GM18517 (cell line): Measurements from ENCODE around the gene FASTKD3.

Experiments used
- ATAC-seq: cut with Tn5 transposase; IDR thresholded peaks from one replicate; pipeline ENCODE4 v1.9.1; 2021; ENCODE audit warnings: mild to moderate bottlenecking, moderate library complexity; ENCODE audit not compliant: unreplicated experiment

Gene FASTKD3

DNA sequence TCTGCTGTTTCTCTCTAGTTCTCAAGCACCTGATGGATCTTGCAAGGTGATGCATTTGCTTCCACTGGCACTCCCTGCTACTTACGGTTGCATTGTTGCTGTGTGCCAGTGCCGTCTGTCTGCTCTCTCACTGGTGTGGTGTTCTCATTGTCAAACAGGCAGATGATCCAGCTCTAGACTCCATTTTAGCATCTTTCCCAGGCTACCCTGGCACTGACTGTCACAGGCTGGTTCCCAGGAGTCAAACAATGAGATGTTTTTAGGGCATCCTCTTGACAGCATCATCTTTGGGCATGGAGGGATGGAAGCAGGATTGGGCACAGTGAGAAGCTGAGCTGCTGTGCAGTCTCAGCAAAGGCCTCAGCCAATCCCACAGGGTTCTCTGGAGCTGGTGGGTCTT, 13.0 kb upstream of the FASTKD3 start:
- no peak for ATAC-seq

GRCh38 chr5:7881091-7881490, 12.3 kb upstream of the FASTKD3 start:
- no peak for ATAC-seq

DNA sequence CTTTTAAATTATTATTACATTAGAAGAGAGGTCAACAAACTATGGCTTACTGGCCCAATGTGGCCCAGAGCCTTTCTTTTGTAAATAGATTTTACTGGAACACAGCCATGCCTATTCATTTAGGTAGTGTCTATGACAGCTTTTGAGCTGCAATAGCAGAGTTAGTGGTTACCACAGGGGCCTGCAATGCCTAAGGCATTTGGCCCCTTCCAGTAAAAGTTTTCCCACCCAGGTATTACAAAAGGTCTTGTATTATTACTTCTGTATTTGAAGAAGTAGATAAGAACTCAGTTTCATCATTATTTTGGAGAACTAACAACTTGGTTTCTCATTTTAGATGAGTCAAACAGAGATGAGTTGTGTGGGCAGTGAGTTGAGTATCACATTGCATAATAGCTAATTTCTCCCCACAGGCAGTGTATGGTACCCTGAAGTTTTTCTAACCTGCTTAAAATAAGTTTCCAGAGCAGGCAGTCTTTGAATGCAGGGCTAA, 9.6 kb upstream of the FASTKD3 start:
- peak; percentile 99 for ATAC-seq

DNA sequence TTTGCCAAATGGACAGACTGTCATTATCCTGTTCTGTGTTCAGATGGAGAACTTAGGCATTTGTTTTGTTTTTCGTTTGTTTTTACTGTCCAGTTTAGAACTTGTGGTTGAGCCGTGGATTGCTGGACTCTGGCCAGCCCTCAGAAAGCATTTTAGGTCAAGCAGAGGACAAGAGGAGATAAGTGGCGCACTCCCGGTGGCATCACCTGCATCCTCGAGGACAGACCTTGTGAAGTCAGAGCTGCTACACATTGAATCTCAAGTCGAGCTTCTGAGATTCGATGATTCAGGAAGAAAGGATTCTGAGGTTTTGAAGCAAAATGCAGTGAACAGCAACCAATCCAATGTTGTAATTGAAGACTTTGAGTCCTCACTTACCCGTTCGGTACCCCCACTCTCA, 9.0 kb upstream of the FASTKD3 start:
- ATAC-seq, result no peak

GRCh38 chr5:7876867-7877266, 8.0 kb upstream of the FASTKD3 start:
- ATAC-seq, result no peak

- no peak for ATAC-seq
Measured at GRCh38 chr5:7875151-7875550, 6.3 kb upstream of the FASTKD3 start.

DNA sequence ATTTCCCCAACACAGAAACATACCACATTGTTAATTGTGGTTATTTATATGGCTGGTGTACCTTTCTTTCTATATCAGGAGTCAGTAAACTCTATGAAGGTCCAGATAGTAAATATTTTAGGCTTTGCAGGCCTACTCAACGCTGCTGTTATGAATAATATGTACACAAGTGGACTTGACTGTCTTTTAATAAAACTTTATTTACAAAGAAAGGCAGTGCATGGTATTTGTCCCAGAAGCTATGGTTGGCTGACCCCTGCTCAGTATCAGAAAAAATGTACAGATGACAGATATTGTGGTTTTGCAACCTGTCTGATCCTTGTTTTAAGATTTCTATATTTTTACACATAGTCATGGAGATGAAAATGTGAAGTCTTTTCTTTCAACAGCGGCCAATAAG, 5.8 kb upstream of the FASTKD3 start:
- ATAC-seq, result no peak

DNA sequence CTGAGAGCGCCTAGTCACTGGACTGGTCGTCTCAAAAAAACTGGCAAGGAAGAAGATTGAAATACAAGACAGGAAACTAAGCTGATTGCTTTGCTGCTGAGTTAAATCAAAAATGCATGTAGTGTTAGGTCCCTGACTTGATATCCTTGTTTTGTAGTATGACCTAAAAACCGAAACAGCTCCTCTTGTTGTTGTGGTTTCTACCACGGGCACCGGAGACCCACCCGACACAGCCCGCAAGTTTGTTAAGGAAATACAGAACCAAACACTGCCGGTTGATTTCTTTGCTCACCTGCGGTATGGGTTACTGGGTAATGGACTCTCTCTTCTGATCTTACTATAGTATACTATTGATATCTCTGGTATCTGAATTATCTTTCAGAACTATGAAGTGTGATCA, 4.4 kb upstream of the FASTKD3 start:
- no peak for ATAC-seq

GRCh38 chr5:7872517-7873130, 3.8 kb upstream of the FASTKD3 start:
- ATAC-seq, result no peak

- peak; percentile 37 for ATAC-seq
Measured at GRCh38 chr5:7871653-7872052, 2.8 kb upstream of the FASTKD3 start.

DNA sequence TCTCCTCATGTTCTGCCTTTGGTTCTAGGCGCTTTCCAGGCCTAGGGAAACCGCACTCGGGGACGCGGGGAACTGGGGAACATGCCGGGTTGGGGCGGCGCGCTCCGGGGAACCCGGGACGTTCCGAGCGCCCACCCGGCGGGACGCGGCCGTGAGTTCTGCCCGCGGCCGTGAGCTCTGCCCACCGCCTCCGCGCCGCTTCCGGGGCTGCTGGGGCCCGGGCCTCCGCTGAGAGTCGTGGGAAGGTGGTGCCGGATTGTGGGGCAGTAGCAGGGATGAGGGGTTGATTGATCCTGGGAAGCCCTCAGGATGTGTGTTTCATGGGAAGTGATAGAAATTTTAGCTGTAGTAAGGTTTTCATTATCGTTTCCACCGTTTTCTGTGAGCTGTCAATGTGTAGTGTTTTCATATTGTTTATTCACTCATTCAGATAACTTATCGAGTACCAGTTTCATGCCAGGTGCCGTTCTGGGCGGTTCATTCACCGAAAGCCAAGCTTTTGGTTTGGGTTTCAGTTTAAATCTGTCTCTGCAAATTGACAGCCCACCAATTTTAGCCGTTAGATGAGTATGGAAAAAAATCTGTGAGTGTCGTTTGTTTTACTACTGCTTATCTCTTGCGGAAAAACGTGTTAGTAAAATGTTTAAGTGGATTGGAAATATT, 774 bp upstream of the FASTKD3 start:
- peak; percentile 34 for ATAC-seq

GRCh38 chr5:7868427-7868772, 431 bp downstream of the FASTKD3 start:
- ATAC-seq, result no peak

DNA sequence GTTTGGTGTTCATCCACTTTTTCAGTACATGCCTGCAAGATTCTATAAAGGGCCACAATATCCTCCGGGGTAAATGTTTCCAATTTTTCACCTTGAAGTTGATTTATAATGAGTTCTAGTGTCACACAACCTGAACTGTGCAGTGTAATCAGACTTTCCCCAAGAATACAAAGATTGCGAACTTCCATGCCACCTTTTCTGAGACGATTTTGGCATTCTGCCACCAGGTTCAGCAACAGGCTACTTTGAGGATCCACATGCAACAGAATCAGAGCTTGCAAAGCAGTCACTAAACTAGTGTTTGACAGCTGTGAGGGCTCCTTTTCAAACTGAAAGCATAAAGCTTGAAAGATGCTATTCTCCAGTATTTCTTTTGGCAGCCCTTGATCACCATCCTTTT, 1.6 kb downstream of the FASTKD3 start:
- ATAC-seq, result no peak

GRCh38 chr5:7866196-7866595, 2.6 kb downstream of the FASTKD3 start:
- no peak for ATAC-seq

- ATAC-seq, result no peak
Measured at GRCh38 chr5:7857926-7858632, 10.8 kb downstream of the FASTKD3 start.

DNA sequence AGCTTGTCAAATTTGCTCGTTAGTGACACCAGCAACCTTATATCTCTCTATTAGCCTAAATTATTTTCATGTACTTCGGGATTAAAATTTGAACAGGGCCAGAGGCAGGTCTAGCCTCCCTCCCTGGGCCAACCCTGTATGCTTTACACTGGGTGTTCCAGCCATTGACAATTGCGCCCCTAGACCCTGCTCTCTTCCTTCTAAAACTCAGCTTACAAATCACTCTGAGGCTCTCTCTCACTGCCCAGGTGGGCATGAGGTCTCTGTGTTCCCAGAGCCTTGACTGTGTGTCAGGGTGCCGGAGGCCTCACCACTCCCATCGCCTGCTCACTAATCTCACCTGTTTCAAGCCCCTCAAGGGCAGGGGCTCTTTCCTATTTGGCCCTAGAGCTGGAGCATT, 11.5 kb downstream of the FASTKD3 start:
- no peak for ATAC-seq

GRCh38 chr5:7856855-7857254, 12.0 kb downstream of the FASTKD3 start:
- ATAC-seq, result no peak

GRCh38 chr5:7855611-7856010, 13.2 kb downstream of the FASTKD3 start:
- ATAC-seq, result no peak

DNA sequence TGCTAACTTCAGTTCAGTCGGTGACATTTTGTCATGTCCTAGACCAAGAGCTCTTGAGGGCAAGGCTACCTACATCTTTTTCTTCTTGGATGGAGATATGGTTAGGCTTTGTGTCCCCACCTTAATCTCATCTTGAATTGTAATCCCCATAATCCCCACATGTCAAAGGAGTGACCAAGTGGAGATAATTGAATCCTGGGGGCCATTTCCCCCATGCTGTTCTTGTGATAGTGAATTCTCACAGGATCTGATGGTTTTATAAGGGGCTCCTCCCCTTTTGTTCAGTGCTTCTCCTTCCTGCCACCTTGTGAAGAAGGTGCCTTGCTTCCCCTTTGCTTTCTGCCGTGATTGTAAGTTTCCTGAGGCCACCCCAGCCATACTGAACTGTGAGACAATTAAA, 15.8 kb downstream of the FASTKD3 start:
- no peak for ATAC-seq

DNA sequence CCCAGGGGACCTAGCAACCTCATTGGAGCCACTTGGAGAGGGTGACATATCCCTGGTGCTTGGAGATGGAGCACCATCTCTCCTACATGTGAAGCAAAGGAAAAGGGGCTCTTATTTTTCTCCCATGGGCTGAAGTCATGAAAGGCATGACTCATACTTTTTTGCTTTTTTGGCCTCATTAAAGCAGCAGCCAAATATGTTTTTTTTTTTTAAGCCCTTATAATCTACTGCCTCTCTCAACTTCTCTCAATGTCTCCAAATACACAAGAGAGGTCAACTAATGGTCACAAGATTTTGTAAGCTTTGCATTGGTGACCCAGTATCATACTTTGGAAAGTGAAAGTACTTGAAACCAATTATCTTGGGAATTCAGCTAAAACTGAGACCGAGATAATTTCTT, 16.3 kb downstream of the FASTKD3 start:
- no peak for ATAC-seq

DNA sequence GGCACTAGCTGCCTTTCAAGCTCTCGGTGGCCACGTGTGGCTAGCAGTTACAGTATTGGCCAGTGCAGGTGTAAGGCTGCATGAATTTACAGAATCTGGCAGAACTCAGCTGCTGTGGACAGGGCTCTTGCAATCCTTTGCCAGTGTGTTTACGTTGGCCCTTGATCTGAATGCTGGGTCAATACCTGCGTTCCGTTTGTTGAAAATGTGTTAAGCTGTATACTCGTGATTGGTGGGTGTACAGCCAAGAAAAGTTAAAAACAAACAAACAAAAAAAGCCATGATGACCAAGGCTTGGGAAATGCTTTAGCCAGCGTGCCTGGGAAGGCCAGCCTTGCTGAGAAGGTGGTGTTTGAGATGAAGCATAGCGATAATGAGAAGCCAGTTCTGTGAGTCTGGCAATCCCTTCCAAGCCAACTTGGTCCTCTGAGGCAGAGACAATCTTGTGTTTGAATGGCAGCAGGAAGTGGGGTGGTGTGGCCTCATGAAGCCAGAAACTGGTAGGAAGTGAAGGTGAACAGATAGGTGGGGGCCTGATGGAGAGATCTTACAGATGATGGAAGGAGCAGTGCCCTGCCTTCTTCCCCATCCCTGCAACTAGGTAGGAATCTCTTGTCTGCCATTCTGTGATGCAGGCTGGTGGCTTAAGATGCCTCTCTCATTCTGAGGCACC, 17.1 kb downstream of the FASTKD3 start:
- ATAC-seq, result no peak

GRCh38 chr5:7851240-7851592, 17.6 kb downstream of the FASTKD3 start:
- ATAC-seq, result no peak
